HUES48 (cell line): Measurements from ENCODE around the gene KCTD19.

ENCODE experiments used
- H3K27ac ChIP-seq: one replicate; pipeline ENCODE4 v1.7.0; 2013; ENCODE audit warnings: low read depth, low read length, inconsistent platforms
- H3K27me3 ChIP-seq: 2 replicates; pipeline ENCODE4 v1.6.1; 2013; ENCODE audit warnings: mild to moderate bottlenecking, low read length; ENCODE audit not compliant: control insufficient read depth, insufficient read depth
- H3K36me3 ChIP-seq: 2 replicates; pipeline ENCODE4 v1.6.1; 2013; ENCODE audit warnings: low read length; ENCODE audit not compliant: control insufficient read depth, insufficient read depth
- H3K4me1 ChIP-seq: 2 replicates; pipeline ENCODE4 v1.6.1; 2013; ENCODE audit warnings: mild to moderate bottlenecking, low read length; ENCODE audit not compliant: control insufficient read depth, insufficient read depth
- H3K4me3 ChIP-seq: 2 replicates; pipeline ENCODE4 v1.5.1; 2013; ENCODE audit warnings: mild to moderate bottlenecking, low read depth, low read length
- H3K9ac ChIP-seq: 2 replicates; pipeline ENCODE4 v1.6.1; 2013; ENCODE audit warnings: mild to moderate bottlenecking, low read depth, low read length, moderate library complexity
- H3K9me3 ChIP-seq: 2 replicates; pipeline ENCODE4 v1.6.1; 2013; ENCODE audit warnings: low read length; ENCODE audit not compliant: control insufficient read depth, insufficient read depth

The KCTD19 gene

DNA sequence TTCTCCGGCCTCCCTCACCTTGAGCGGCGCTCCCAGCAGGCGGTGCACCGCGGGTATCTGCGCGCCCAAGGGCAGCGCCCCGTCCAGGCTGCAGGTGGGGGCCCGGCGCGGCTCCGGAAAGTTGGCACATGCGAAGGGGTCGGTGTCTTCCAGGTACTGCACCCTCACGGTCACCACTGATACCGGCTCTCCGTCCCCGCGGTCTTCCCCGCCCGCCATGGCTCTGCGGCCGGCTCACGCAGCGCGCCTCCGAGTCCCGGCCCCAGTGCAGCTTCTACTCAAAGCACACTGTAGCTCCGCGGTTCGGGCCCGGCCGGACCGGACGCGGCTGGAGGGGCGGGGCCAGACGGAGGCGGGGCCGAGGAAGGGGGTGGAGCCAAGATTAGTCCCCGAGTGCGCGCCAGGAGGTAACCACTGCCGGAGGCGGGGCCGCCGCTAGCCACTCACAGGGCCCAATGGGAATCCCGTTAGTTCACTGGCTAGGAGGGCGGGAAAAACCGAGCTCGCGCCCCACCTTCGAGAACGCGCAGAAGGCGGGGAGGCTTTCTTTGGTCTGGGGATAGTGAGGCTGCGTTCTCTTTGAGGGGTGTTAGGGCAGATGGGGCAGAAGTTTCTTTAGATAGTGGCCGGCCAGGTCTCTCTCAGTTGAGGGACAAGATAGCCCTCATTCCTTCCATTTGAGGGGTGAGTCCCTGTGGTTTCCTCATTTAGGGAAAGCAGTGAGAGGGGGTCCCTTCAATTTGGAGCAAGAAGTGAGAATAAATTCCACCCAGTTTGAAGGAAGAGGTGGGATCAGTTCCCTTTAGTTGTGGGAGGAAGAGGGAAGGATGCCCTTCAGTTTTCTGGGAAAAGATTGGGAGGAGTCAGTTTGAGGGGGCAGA, 79.1 kb downstream of the KCTD19 start, which contains the start of gene FHOD1:
TSS of gene FHOD1 (minus strand) at position 290 of the 881 bp plus-strand sequence. CDS start at position 219, 71 bp downstream.
- peak within 1 kb of the TSS; percentile 94 for H3K27ac ChIP-seq
- H3K27me3 ChIP-seq: peaks cover 26% of the 10 kb centered on the region
- H3K36me3 ChIP-seq: no peaks in the 10 kb centered on the region
- no peaks in the 10 kb centered on the region for H3K9me3 ChIP-seq
- H3K9ac ChIP-seq: peak within 1 kb of the TSS; percentile 71
- peak within 1 kb of the TSS; percentile 86 for H3K4me3 ChIP-seq
- peaks cover 25% of the 10 kb centered on the region for H3K4me1 ChIP-seq

DNA sequence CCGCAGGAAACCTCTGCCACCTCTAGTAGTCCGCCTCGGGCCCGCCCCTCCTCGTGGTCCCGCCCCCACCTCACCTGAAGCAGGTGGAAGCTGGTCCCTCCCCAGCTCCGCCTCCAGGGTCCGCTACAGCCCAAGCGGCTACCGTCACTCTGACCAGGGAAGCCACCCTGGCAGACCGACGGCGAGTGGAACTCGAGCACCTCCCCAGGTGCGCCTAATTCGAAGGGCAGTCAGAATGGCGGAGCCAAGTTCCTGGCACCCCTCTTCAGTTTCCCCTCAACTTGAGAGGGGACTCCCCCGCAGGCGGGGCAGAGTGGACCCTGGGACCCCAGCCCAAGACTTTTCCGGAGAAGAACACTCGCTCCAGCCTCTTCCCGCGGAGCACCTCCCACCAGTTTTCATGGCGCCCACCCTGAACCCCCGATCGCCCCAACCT, 79.8 kb downstream of the KCTD19 start:
- no peaks in the 10 kb centered on the region for H3K9me3 ChIP-seq
- H3K36me3 ChIP-seq: no peaks in the 10 kb centered on the region; the same call in 1 of the 2 replicates
- peaks cover 26% of the 10 kb centered on the region for H3K4me1 ChIP-seq
- peak overlapping the region; percentile 94 for H3K27ac ChIP-seq
- peak overlapping the region; percentile 86 for H3K4me3 ChIP-seq
- peak overlapping the region; percentile 60; the same call in 1 of the 2 replicates for H3K9ac ChIP-seq
- peaks cover 26% of the 10 kb centered on the region for H3K27me3 ChIP-seq

- Histone ChIP-seq H3K4me1 (peaks cover 32% of the 10 kb centered on the region), H3K36me3 (no peaks in the 10 kb centered on the region; the same call in 1 of the 2 replicates), H3K9ac (peak overlapping the region; percentile 71), H3K27me3 (peaks cover 26% of the 10 kb centered on the region), H3K27ac (peak overlapping the region; percentile 94), H3K9me3 (no peaks in the 10 kb centered on the region), H3K4me3 (peak overlapping the region; percentile 86)
Observed at GRCh38 chr16:67246081-67246755, 80.3 kb downstream of the KCTD19 start.

GRCh38 chr16:67245674-67246080, 80.9 kb downstream of the KCTD19 start:
- H3K4me1 ChIP-seq: peaks cover 35% of the 10 kb centered on the region
- peaks cover 25% of the 10 kb centered on the region for H3K27me3 ChIP-seq
- no peaks in the 10 kb centered on the region for H3K9me3 ChIP-seq
- H3K36me3 ChIP-seq: no peaks in the 10 kb centered on the region; the same call in 1 of the 2 replicates
- H3K27ac ChIP-seq: peak overlapping the region; percentile 94
- H3K4me3 ChIP-seq: peak overlapping the region; percentile 86
- peak overlapping the region; percentile 71 for H3K9ac ChIP-seq

- H3K9me3 ChIP-seq: no peaks in the 10 kb centered on the region
- H3K36me3 ChIP-seq: no peaks in the 10 kb centered on the region; the same call in 1 of the 2 replicates
- 0 out of 2 replicates have a peak overlapping the region, but pooled peaks have one; percentile 71 for H3K9ac ChIP-seq
- peaks cover 20% of the 10 kb centered on the region for H3K27me3 ChIP-seq
- H3K4me3 ChIP-seq: peak overlapping the region; percentile 86
- H3K27ac ChIP-seq: no peak overlapping the region
- H3K4me1 ChIP-seq: peaks cover 36% of the 10 kb centered on the region
Observed at GRCh38 chr16:67245186-67245585, 81.4 kb downstream of the KCTD19 start.

DNA sequence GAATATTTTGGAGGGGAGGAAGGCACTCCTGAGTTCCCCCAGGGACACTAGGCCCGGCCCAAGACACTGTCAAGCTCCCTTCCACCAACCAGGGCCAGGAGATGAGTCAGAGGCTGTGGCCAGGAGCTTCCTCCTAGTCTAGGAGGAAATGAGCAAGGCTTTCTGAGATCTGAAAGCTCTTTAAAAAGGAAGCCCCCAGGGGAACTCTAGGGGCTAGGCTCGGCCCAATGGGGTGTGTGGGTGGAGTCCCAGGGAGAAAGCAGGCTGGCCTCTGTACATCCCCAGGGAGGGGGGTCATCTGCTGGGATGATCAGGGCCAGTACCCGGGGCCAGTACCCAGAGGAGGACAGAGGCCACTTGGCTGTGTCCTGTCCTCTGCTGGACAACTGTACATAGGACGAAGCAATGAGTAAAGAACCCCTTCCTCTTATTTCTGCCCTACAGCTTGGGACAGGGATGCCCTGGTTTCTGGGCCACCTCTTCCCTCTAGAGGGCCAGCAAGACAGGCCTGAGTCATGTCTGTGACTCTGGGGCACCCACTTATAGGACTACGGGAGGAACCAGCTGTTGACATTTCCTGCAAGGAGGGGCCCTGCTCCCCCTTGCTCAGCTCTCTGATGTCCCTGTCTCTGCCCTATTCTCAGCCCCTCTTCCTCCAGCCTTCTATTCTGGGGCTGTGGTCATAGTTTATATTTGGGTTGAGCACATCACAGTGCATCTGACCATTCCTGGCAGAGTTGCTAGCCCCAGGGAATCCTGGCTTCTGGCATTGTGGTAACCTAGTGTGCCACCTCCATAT, 82.0 kb downstream of the KCTD19 start:
- Histone ChIP-seq H3K4me1 (peaks cover 34% of the 10 kb centered on the region), H3K36me3 (peaks cover 3% of the 10 kb centered on the region), H3K27me3 (peaks cover 14% of the 10 kb centered on the region), H3K9ac (no peak overlapping the region), H3K4me3 (no peak overlapping the region), H3K27ac (peak overlapping the region; percentile 47), H3K9me3 (no peaks in the 10 kb centered on the region)

DNA sequence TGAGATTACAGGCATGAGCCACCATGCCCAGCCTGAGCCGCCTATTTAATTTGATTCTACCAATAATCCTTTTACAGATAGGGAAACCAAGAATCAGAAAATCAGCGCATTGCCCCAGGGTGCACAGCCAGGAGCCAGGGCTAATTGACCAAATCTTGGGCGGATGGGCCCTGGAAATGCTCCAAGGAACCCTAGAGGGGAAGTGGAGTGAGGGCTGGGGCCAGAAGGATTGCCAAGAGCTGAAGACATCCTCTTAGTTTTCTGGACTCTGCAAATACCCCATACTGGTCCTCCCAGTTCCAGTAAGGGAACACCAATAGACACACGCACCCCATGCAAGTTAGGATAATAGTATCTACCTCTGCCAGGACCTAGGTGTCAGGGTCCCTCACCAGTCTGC, 83.1 kb downstream of the KCTD19 start:
- Histone ChIP-seq H3K36me3 (peaks cover 14% of the 10 kb centered on the region), H3K4me1 (peaks cover 30% of the 10 kb centered on the region), H3K27me3 (peaks cover 7% of the 10 kb centered on the region), H3K9ac (no peak overlapping the region), H3K27ac (no peak overlapping the region), H3K4me3 (no peak overlapping the region), H3K9me3 (no peaks in the 10 kb centered on the region)

DNA sequence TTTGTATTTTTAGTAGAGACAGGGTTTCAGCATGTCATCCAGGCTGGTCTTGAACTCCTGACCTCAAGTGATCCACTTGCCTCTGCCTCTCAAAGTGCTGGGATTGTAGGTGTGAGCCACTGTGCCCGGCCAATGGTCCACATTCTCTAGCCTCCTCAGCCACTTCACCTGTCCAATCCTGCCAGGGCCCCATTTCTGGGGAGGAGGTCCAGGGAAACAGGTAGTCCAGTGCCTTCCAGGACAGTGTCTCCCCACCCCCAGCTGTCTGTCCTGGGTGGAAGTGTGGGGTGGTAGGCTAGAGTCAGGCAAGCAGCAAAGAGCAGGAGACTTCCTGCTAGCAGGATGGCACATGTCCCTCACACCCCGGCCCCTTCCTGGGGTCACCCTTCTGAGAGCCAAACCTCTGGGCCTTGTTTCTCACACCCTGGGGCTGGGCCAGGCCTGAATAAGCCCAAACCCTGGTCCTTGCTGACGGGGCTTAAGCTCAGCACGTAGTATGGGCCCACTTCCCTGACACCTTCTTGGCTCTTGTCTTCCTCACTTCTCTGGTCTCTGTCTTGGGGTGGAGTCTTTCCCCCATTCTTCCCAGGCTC, 84.3 kb downstream of the KCTD19 start:
- H3K4me3 ChIP-seq: no peak overlapping the region
- peaks cover 27% of the 10 kb centered on the region for H3K36me3 ChIP-seq
- H3K9ac ChIP-seq: 0 out of 2 replicates have a peak overlapping the region, but pooled peaks have one; percentile 30
- H3K4me1 ChIP-seq: peaks cover 23% of the 10 kb centered on the region
- no peak overlapping the region for H3K27ac ChIP-seq
- no peaks in the 10 kb centered on the region for H3K27me3 ChIP-seq
- no peaks in the 10 kb centered on the region for H3K9me3 ChIP-seq

- H3K4me1 ChIP-seq: peaks cover 23% of the 10 kb centered on the region
- no peaks in the 10 kb centered on the region for H3K27me3 ChIP-seq
- peak overlapping the region; percentile 76 for H3K27ac ChIP-seq
- H3K9ac ChIP-seq: no peak overlapping the region
- no peak overlapping the region for H3K4me3 ChIP-seq
- H3K9me3 ChIP-seq: no peaks in the 10 kb centered on the region
- peaks cover 34% of the 10 kb centered on the region for H3K36me3 ChIP-seq
Observed at GRCh38 chr16:67241008-67241900, 85.3 kb downstream of the KCTD19 start.
